Measurements from ENCODE around the gene TMEM52B. TPM values are rescaled to one million over a fixed set of nuclear protein-coding genes. Genes with fewer than 3 reads are reported as not detected.
A peak's percentile ranks its signal among the peaks of the same experiment; 100 is the strongest.
"Not testable (repeated sequence)": the region's sequence is repeated elsewhere in the genome, so short reads cannot be mapped to it uniquely, and the experiment has no call there.

Gene TMEM52B
- total and polyA plus RNA-seq, 7 experiments from 2014 or later = 0.47 TPM; not detected in 6

DNA sequence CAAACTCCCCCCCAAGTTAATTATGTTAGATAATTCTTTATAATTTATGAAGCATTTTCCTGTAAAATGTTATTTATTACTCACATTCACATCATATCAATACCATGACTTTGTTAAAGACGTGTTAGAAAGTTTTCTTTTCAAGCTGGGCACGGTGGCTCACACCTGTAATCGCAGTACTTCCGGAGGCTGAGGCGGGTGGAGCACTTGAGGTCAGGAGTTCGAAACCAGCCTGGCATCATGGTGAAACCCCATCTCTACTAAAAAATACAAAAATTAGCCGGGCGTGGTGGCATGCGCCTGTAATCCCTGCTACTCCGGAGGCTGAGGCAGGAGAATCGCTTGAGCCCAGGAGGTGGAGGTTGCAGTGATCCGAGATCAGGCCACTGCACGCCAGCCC, 37.1 kb downstream of the TMEM52B start:
- peaks cover 0 to 12% (median 9%) of the 10 kb centered on the region in 5 donors for H3K36me3 Mint-ChIP-seq

DNA sequence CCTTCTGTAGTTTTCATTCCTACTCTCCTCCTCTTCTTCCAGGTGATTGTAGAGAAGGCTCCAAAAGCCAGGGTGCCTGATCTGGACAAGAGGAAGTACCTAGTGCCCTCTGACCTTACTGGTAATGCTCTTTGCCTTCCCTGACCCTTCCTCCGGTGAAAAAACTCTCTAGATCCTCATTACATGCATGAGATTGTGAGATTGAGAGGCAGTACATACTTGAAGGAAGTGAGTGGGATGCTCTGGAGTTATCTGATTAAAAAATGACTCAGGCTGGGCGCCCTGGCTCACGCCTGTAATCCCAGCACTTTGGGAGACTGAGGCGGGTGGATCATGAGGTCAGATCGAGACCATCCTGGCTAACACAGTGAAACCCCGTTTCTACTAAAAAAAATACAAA, 39.2 kb downstream of the TMEM52B start:
- no peak for ATAC-seq
- H3K9me3 ChIP-seq (ENCODE audit: control insufficient read depth in 2 of 3, low read length in 3 of 3) = no peaks in the 10 kb centered on the region

More for the DNA sequence above, 37.1 kb downstream of the TMEM52B start:
- H3K27ac ChIP-seq (ENCODE audit: low read depth, low read length); ATAC-seq; H3K4me3 Mint-ChIP-seq; H3K27me3 ChIP-seq (ENCODE audit: control insufficient read depth in 2 of 2, insufficient read depth in 2 of 2, low read length in 2 of 2); H3K9me3 ChIP-seq (ENCODE audit: control insufficient read depth in 2 of 3, low read length in 3 of 3); H3K9me3 Mint-ChIP-seq; H3K27ac Mint-ChIP-seq; CTCF ChIA-PET; H3K4me3 ChIP-seq (ENCODE audit: low read length); POLR2A ChIA-PET; DNase-seq: not testable (repeated sequence)
- Mint-ChIP-seq H3K27me3 (peaks cover 0 to 26% (median 0%) of the 10 kb centered on the region in 5 donors), H3K4me1 (peaks cover 14 to 31% (median 25%) of the 10 kb centered on the region in 7 donors)
- Histone ChIP-seq H3K36me3 (ENCODE audit: control insufficient read depth in 2 of 3, insufficient read depth in 3 of 3, low read length in 3 of 3) (peaks cover 0 to 15% (median 6%) of the 10 kb centered on the region in 3 experiments), H3K4me1 (ENCODE audit: control insufficient read depth in 2 of 2, insufficient read depth in 2 of 2, low read length in 2 of 2) (peaks cover 12 to 22% of the 10 kb centered on the region in 2 donors)
- intact Hi-C loops (cut with micrococcal nuclease) = loop anchor here (10.0 kb wide), 3 partner anchors 149 to 1859 kb away; partner anchors contain the start of gene BCL2L14 (in 1 of the 2)

DNA sequence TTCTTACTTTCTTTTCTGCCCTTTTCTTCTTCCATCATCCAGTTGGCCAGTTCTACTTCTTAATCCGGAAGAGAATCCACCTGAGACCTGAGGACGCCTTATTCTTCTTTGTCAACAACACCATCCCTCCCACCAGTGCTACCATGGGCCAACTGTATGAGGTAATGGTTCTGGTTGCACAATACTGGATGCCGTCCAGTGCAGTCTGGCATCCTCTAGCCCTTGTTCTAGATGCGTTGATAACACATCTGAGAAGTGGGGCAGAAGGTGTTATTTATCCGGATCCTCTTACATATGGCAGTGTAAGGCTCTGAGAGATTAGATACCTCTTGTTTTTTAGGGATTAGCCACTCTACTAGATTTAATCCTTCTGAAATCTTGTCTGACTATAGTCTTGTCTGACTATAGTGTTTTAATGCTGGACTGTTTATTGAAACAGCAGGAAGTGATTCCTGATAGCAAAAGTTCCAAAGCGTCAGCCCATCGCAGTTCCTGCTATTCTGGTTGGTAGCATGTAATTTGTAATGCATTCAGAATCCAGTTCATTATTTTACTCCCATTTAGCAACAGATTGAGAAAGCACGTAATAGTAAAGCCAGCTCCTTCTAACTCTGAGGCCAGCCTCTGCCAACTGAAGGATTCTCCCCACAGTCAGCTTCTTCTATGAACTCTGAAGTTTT, 41.7 kb downstream of the TMEM52B start:
- H3K9me3 Mint-ChIP-seq = no peaks in the 10 kb centered on the region
- DNase-seq (no peak), ATAC-seq (peak; percentile 29)
- peaks cover 2 to 14% (median 11%) of the 10 kb centered on the region in 7 donors for H3K4me1 Mint-ChIP-seq
- H3K4me3 Mint-ChIP-seq = no peak overlapping the region
- Histone ChIP-seq H3K27ac (ENCODE audit: low read depth, low read length) (no peak overlapping the region), H3K9me3 (ENCODE audit: control insufficient read depth in 2 of 3, low read length in 3 of 3) (no peaks in the 10 kb centered on the region), H3K4me3 (ENCODE audit: low read length) (no peak overlapping the region), H3K36me3 (ENCODE audit: control insufficient read depth in 2 of 3, insufficient read depth in 3 of 3, low read length in 3 of 3) (peaks cover 0 to 25% (median 21%) of the 10 kb centered on the region in 3 experiments), H3K27me3 (ENCODE audit: control insufficient read depth in 2 of 2, insufficient read depth in 2 of 2, low read length in 2 of 2) (no peaks in the 10 kb centered on the region), H3K4me1 (ENCODE audit: control insufficient read depth in 2 of 2, insufficient read depth in 2 of 2, low read length in 2 of 2) (peaks cover 0 to 6% of the 10 kb centered on the region in 2 donors)
- peak overlapping the region in 1 of 9 donors; percentile 28 for H3K27ac Mint-ChIP-seq
- peaks cover 0 to under 1% (median 0%) of the 10 kb centered on the region in 5 donors for H3K27me3 Mint-ChIP-seq
- intact Hi-C loops (cut with micrococcal nuclease) = no loop called here
- peaks cover 10 to 42% (median 16%) of the 10 kb centered on the region in 5 donors for H3K36me3 Mint-ChIP-seq
- ChIA-PET POLR2A (no interaction called here), CTCF (no interaction called here)

More for the DNA sequence above, 39.2 kb downstream of the TMEM52B start:
- CTCF ChIA-PET = no interaction called here
- H3K36me3 Mint-ChIP-seq = peaks cover 5 to 33% (median 16%) of the 10 kb centered on the region in 5 donors
- peaks cover 14 to 25% (median 22%) of the 10 kb centered on the region in 7 donors for H3K4me1 Mint-ChIP-seq
- Histone ChIP-seq H3K36me3 (ENCODE audit: control insufficient read depth in 2 of 3, insufficient read depth in 3 of 3, low read length in 3 of 3) (peaks cover 0 to 27% (median 21%) of the 10 kb centered on the region in 3 experiments), H3K4me1 (ENCODE audit: control insufficient read depth in 2 of 2, insufficient read depth in 2 of 2, low read length in 2 of 2) (peaks cover 12 to 22% of the 10 kb centered on the region in 2 donors), H3K27me3 (ENCODE audit: control insufficient read depth in 2 of 2, insufficient read depth in 2 of 2, low read length in 2 of 2) (no peaks in the 10 kb centered on the region), H3K4me3 (ENCODE audit: low read length) (no peak overlapping the region), H3K27ac (ENCODE audit: low read depth, low read length) (no peak overlapping the region)
- H3K9me3 Mint-ChIP-seq = no peaks in the 10 kb centered on the region
- peaks cover 0 to 20% (median 0%) of the 10 kb centered on the region in 5 donors for H3K27me3 Mint-ChIP-seq
- POLR2A ChIA-PET = interaction anchor here (0.7 kb wide), 1 partner anchor 40 kb away, joined by 3 read pairs; no protein-coding TSS in a partner anchor
- intact Hi-C loops (cut with micrococcal nuclease) = loop anchor here (10.0 kb wide), 3 partner anchors 147 to 1857 kb away; partner anchors contain the start of gene BCL2L14 (in 1 of the 2)
- no peak for DNase-seq
- H3K27ac Mint-ChIP-seq = no peak overlapping the region
- no peak overlapping the region for H3K4me3 Mint-ChIP-seq

DNA sequence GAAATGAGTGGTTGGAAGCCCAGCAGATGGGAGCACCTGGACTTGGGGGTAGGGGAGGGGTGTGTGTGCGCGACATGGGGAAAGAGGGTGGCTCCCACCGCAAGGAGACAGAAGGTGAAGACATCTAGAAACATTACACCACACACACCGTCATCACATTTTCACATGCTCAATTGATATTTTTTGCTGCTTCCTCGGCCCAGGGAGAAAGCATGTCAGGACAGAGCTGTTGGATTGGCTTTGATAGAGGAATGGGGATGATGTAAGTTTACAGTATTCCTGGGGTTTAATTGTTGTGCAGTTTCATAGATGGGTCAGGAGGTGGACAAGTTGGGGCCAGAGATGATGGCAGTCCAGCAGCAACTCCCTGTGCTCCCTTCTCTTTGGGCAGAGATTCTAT, 43.0 kb downstream of the TMEM52B start:
- CTCF ChIA-PET = interaction anchor here (0.6 to 0.7 kb wide), 2 partner anchors 340 to 362 kb away, joined by 3 read pairs; no protein-coding TSS in a partner anchor
- intact Hi-C loops (cut with micrococcal nuclease) = no loop called here

DNA sequence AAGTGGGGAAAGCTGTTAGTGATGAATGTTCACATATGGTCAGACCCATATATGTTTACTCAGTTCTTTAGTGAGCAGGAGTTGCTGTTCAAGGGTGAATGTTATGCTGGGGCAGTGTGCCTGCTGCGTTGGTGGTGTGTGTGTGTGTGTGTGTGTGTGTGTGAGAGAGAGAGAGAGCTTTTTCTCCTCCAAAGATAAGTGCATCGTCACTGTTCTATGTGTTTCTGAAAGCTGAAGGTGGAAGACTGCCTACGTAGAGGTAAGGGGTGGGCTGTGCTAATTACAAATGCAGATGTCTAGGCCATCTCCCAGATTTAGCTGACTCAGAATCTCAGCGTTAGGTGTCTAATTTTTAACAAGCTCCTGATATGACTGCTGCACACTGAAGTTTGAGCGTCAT, 44.4 kb downstream of the TMEM52B start:
- peak; percentile 16 for ATAC-seq
- ChIA-PET CTCF (no interaction called here), POLR2A (interaction anchor here (1.4 kb wide), 1 partner anchor 8 kb away, joined by 3 read pairs; no protein-coding TSS in a partner anchor)
- peaks cover 0 to 25% (median 21%) of the 10 kb centered on the region in 3 experiments for H3K36me3 ChIP-seq (ENCODE audit: control insufficient read depth in 2 of 3, insufficient read depth in 3 of 3, low read length in 3 of 3)
- Mint-ChIP-seq H3K27me3 (no peaks in the 10 kb centered on the region), H3K4me3 (no peak overlapping the region), H3K4me1 (peaks cover 0 to 28% (median 15%) of the 10 kb centered on the region in 7 donors), H3K36me3 (peaks cover 11 to 42% (median 16%) of the 10 kb centered on the region in 5 donors), H3K27ac (no peak overlapping the region), H3K9me3 (no peaks in the 10 kb centered on the region)
- no peaks in the 10 kb centered on the region for H3K27me3 ChIP-seq (ENCODE audit: control insufficient read depth in 2 of 2, insufficient read depth in 2 of 2, low read length in 2 of 2)
- no peak overlapping the region for H3K27ac ChIP-seq (ENCODE audit: low read depth, low read length)
- intact Hi-C loops (cut with micrococcal nuclease) = no loop called here
- no peaks in the 10 kb centered on the region for H3K9me3 ChIP-seq (ENCODE audit: control insufficient read depth in 2 of 3, low read length in 3 of 3)
- no peak overlapping the region for H3K4me3 ChIP-seq (ENCODE audit: low read length)
- no peak for DNase-seq
- no peaks in the 10 kb centered on the region for H3K4me1 ChIP-seq (ENCODE audit: control insufficient read depth in 2 of 2, insufficient read depth in 2 of 2, low read length in 2 of 2)

More for the DNA sequence above, 43.0 kb downstream of the TMEM52B start:
- Mint-ChIP-seq H3K36me3 (peaks cover 11 to 42% (median 16%) of the 10 kb centered on the region in 5 donors), H3K4me1 (peaks cover 0 to 17% (median 7%) of the 10 kb centered on the region in 7 donors), H3K27me3 (no peaks in the 10 kb centered on the region), H3K4me3 (no peak overlapping the region), H3K9me3 (no peaks in the 10 kb centered on the region), H3K27ac (peak overlapping the region in 1 of 9 donors; percentile 8)
- Histone ChIP-seq H3K9me3 (ENCODE audit: control insufficient read depth in 2 of 3, low read length in 3 of 3) (no peaks in the 10 kb centered on the region), H3K36me3 (ENCODE audit: control insufficient read depth in 2 of 3, insufficient read depth in 3 of 3, low read length in 3 of 3) (peaks cover 0 to 25% (median 21%) of the 10 kb centered on the region in 3 experiments), H3K27me3 (ENCODE audit: control insufficient read depth in 2 of 2, insufficient read depth in 2 of 2, low read length in 2 of 2) (no peaks in the 10 kb centered on the region), H3K4me1 (ENCODE audit: control insufficient read depth in 2 of 2, insufficient read depth in 2 of 2, low read length in 2 of 2) (no peaks in the 10 kb centered on the region), H3K4me3 (ENCODE audit: low read length) (no peak overlapping the region), H3K27ac (ENCODE audit: low read depth, low read length) (no peak overlapping the region)
- ATAC-seq = no peak
- POLR2A ChIA-PET = no interaction called here
- DNase-seq = no peak

DNA sequence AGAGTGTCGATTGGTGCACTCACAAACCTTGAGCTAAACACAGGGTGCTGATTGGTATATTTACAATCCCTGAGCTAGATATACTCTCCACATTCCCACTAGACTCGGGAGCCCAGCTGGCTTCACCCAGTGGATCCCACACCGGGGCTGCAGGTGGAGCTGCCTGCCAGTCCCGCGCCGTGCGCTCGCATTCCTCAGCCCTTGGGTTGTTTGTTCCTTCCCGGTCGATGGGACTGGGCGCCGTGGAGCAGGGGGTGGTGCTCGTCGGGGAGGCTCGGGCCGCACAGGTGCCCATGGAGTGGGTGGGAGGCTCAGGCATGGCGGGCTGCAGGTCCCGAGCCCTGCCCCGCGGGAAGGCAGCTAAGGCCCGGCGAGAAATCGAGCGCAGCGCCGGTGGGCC, 46.6 kb downstream of the TMEM52B start:
- peaks cover 0 to 19% (median 18%) of the 10 kb centered on the region in 3 experiments for H3K36me3 ChIP-seq (ENCODE audit: control insufficient read depth in 2 of 3, insufficient read depth in 3 of 3, low read length in 3 of 3)
- ATAC-seq; intact Hi-C loops (cut with micrococcal nuclease); H3K27me3 ChIP-seq (ENCODE audit: control insufficient read depth in 2 of 2, insufficient read depth in 2 of 2, low read length in 2 of 2); H3K27me3 Mint-ChIP-seq; H3K9me3 ChIP-seq (ENCODE audit: control insufficient read depth in 2 of 3, low read length in 3 of 3); H3K4me1 ChIP-seq (ENCODE audit: control insufficient read depth in 2 of 2, insufficient read depth in 2 of 2, low read length in 2 of 2); H3K9me3 Mint-ChIP-seq; POLR2A ChIA-PET; H3K27ac Mint-ChIP-seq; H3K4me3 ChIP-seq (ENCODE audit: low read length); H3K4me3 Mint-ChIP-seq; H3K27ac ChIP-seq (ENCODE audit: low read depth, low read length); DNase-seq: not testable (repeated sequence)
- CTCF ChIA-PET = interaction anchor here (0.8 kb wide), 1 partner anchor 12 kb away, joined by 3 read pairs; no protein-coding TSS in a partner anchor
- H3K4me1 Mint-ChIP-seq = peaks cover 0 to 29% (median 17%) of the 10 kb centered on the region in 7 donors
- H3K36me3 Mint-ChIP-seq = peaks cover 11 to 35% (median 12%) of the 10 kb centered on the region in 5 donors

Data from naive thymus-derived CD4-positive, alpha-beta T cell (primary cell).